ENCODE results near the gene BZW2. TPM values are rescaled to one million over a fixed set of nuclear protein-coding genes. Genes with fewer than 3 reads are reported as not detected.

BZW2 gene
- total RNA-seq, 1 donor from 2014 or later, result 84.9 TPM

- Histone ChIP-seq H3K36me3 (ENCODE audit: insufficient read depth, low read length) (no peaks in the 10 kb centered on the region), H3K27ac (ENCODE audit: low read depth, low read length) (no peak overlapping the region)
- H3K36me3 Mint-ChIP-seq (ENCODE audit: low read depth, unreplicated experiment), result peaks cover 1% of the 10 kb centered on the region
Measured at GRCh38 chr7:16743236-16743635, 97.3 kb downstream of the BZW2 start.

GRCh38 chr7:16744518-16745250 is 98.7 kb downstream of the BZW2 start:
- Mint-ChIP-seq H3K4me3 (ENCODE audit: unreplicated experiment) (no peak overlapping the region), H3K27me3 (ENCODE audit: low read depth, unreplicated experiment) (no peaks in the 10 kb centered on the region), H3K9me3 (ENCODE audit: unreplicated experiment) (no peaks in the 10 kb centered on the region), H3K27ac (ENCODE audit: unreplicated experiment) (no peak overlapping the region), H3K36me3 (ENCODE audit: low read depth, unreplicated experiment) (no peaks in the 10 kb centered on the region), H3K4me1 (ENCODE audit: low read depth, unreplicated experiment) (peaks cover 14% of the 10 kb centered on the region)
- no peaks in the 10 kb centered on the region for H4K20me1 ChIP-seq (ENCODE audit: insufficient read depth, low read length)
- H3K4me2 ChIP-seq (ENCODE audit: low read length), result no peak overlapping the region
- peaks cover 14% of the 10 kb centered on the region for H3K4me1 ChIP-seq (ENCODE audit: insufficient read depth, low read length)
- no peak for FAIRE-seq
- no peak overlapping the region for H3K27ac ChIP-seq (ENCODE audit: low read depth, low read length)
- H3K36me3 ChIP-seq (ENCODE audit: insufficient read depth, low read length), result no peaks in the 10 kb centered on the region
- no peaks in the 10 kb centered on the region for H3K79me2 ChIP-seq (ENCODE audit: insufficient read depth, low read length)
- no peak for TF ChIP-seq CTCF (IDR thresholded peaks at IDR 0.05; ENCODE audit: insufficient read depth, low read depth, low read length)
- no peak for TF ChIP-seq EZH2 (IDR thresholded peaks at IDR 0.05; ENCODE audit: insufficient read depth, low read length)
- no peak overlapping the region for H3K9ac ChIP-seq (ENCODE audit: low read length)
- H3K27me3 ChIP-seq (ENCODE audit: insufficient read depth, low read length), result no peaks in the 10 kb centered on the region
- no peak overlapping the region for H2AFZ ChIP-seq (ENCODE audit: low read depth, low read length)
- no peak overlapping the region for H3K4me3 ChIP-seq (ENCODE audit: insufficient read depth, low read depth, low read length)
- DNase-seq (ENCODE audit: low read depth), result no peak
- no peaks in the 10 kb centered on the region for H3K9me3 ChIP-seq (ENCODE audit: insufficient read depth, low read depth, low read length)

More at GRCh38 chr7:16743236-16743635, 97.3 kb downstream of the BZW2 start:
- no peaks in the 10 kb centered on the region for H3K27me3 ChIP-seq (ENCODE audit: insufficient read depth, low read length)
- no peaks in the 10 kb centered on the region for H4K20me1 ChIP-seq (ENCODE audit: insufficient read depth, low read length)
- no peaks in the 10 kb centered on the region for H3K9me3 ChIP-seq (ENCODE audit: insufficient read depth, low read depth, low read length)
- H2AFZ ChIP-seq (ENCODE audit: low read depth, low read length), result no peak overlapping the region
- Mint-ChIP-seq H3K4me1 (ENCODE audit: low read depth, unreplicated experiment) (peaks cover 14% of the 10 kb centered on the region), H3K4me3 (ENCODE audit: unreplicated experiment) (no peak overlapping the region), H3K27ac (ENCODE audit: unreplicated experiment) (no peak overlapping the region), H3K9me3 (ENCODE audit: unreplicated experiment) (no peaks in the 10 kb centered on the region), H3K27me3 (ENCODE audit: low read depth, unreplicated experiment) (no peaks in the 10 kb centered on the region)
- no peak overlapping the region for H3K4me3 ChIP-seq (ENCODE audit: insufficient read depth, low read depth, low read length)
- no peak for TF ChIP-seq EZH2 (IDR thresholded peaks at IDR 0.05; ENCODE audit: insufficient read depth, low read length)
- no peak for TF ChIP-seq CTCF (IDR thresholded peaks at IDR 0.05; ENCODE audit: insufficient read depth, low read depth, low read length)
- peak overlapping the region; percentile 55 for H3K4me2 ChIP-seq (ENCODE audit: low read length)
- DNase-seq (ENCODE audit: low read depth), result peak; percentile 50
- H3K4me1 ChIP-seq (ENCODE audit: insufficient read depth, low read length), result peaks cover 14% of the 10 kb centered on the region
- H3K79me2 ChIP-seq (ENCODE audit: insufficient read depth, low read length), result no peaks in the 10 kb centered on the region
- H3K9ac ChIP-seq (ENCODE audit: low read length), result no peak overlapping the region
- FAIRE-seq, result peak; percentile 52

GRCh38 chr7:16745645-16746044 is 99.7 kb downstream of the BZW2 start:
- Histone ChIP-seq H3K4me1 (ENCODE audit: insufficient read depth, low read length) (peaks cover 11% of the 10 kb centered on the region), H4K20me1 (ENCODE audit: insufficient read depth, low read length) (no peaks in the 10 kb centered on the region), H3K27ac (ENCODE audit: low read depth, low read length) (no peak overlapping the region), H2AFZ (ENCODE audit: low read depth, low read length) (no peak overlapping the region), H3K9ac (ENCODE audit: low read length) (no peak overlapping the region), H3K27me3 (ENCODE audit: insufficient read depth, low read length) (no peaks in the 10 kb centered on the region), H3K79me2 (ENCODE audit: insufficient read depth, low read length) (no peaks in the 10 kb centered on the region), H3K4me3 (ENCODE audit: insufficient read depth, low read depth, low read length) (no peak overlapping the region), H3K4me2 (ENCODE audit: low read length) (no peak overlapping the region), H3K36me3 (ENCODE audit: insufficient read depth, low read length) (no peaks in the 10 kb centered on the region), H3K9me3 (ENCODE audit: insufficient read depth, low read depth, low read length) (no peaks in the 10 kb centered on the region)
- no peaks in the 10 kb centered on the region for H3K9me3 Mint-ChIP-seq (ENCODE audit: unreplicated experiment)
- H3K27me3 Mint-ChIP-seq (ENCODE audit: low read depth, unreplicated experiment), result no peaks in the 10 kb centered on the region
- TF ChIP-seq EZH2 (IDR thresholded peaks at IDR 0.05; ENCODE audit: insufficient read depth, low read length), result no peak
- no peak for TF ChIP-seq CTCF (IDR thresholded peaks at IDR 0.05; ENCODE audit: insufficient read depth, low read depth, low read length)
- H3K36me3 Mint-ChIP-seq (ENCODE audit: low read depth, unreplicated experiment), result no peaks in the 10 kb centered on the region
- no peak overlapping the region for H3K4me3 Mint-ChIP-seq (ENCODE audit: unreplicated experiment)
- DNase-seq (ENCODE audit: low read depth) (no peak), FAIRE-seq (no peak)
- H3K4me1 Mint-ChIP-seq (ENCODE audit: low read depth, unreplicated experiment), result peaks cover 5% of the 10 kb centered on the region
- H3K27ac Mint-ChIP-seq (ENCODE audit: unreplicated experiment), result no peak overlapping the region
